Activated T-cell treated with anti-CD3 and anti-CD28 coated beads, Interleukin-2, amount 50 U/mL, for 72 hours (primary cell): ENCODE measurements around the gene FIS1. TPM values are rescaled to one million over a fixed set of nuclear protein-coding genes. Genes with fewer than 3 reads are reported as not detected.

Experiments
- ATAC-seq, 2 donors: fragments of 150-1000 bp; cut with Tn5 transposase; replicated peaks in 1 of 2; 2 replicates each; pipeline ENCODE4 v1.10.0; 2021; ENCODE audit warnings: moderate library complexity in 2 of 2, mild to moderate bottlenecking in 1 of 2
- DNase-seq, 2 donors: peaks; one replicate each; pipeline ENCODE4 v3.0.0; 2021 to 2022; ENCODE audit warnings: mixed read lengths in 1 of 2
- H3K27ac Mint-ChIP-seq: one replicate; pipeline ENCODE4 v1.8.0; 2022; ENCODE audit warnings: mild to moderate bottlenecking, moderate library complexity, mixed read lengths
- H3K27me3 Mint-ChIP-seq: one replicate; pipeline ENCODE4 v1.8.0; 2022; ENCODE audit warnings: low read depth, mixed read lengths
- H3K36me3 Mint-ChIP-seq, 2 donors: one replicate each; pipeline ENCODE4 v1.8.0; 2022; ENCODE audit warnings: mixed read lengths in 2 of 2, mild to moderate bottlenecking in 1 of 2; ENCODE audit not compliant: insufficient read depth in 2 of 2
- H3K4me1 Mint-ChIP-seq: one replicate; pipeline ENCODE4 v1.8.0; 2022; ENCODE audit warnings: low read depth, mixed read lengths
- H3K4me3 Mint-ChIP-seq, 2 donors: one replicate each; pipeline ENCODE4 v1.8.0; 2022; ENCODE audit warnings: mild to moderate bottlenecking in 2 of 2, mixed read lengths in 2 of 2, moderate library complexity in 2 of 2
- H3K9me3 Mint-ChIP-seq, 2 donors: one replicate each; pipeline ENCODE4 v1.8.0; 2022; ENCODE audit warnings: mixed read lengths in 2 of 2
- total RNA-seq, 2 donors: library from RNA; stranded (reverse); gene quantifications; one replicate each; pipeline ENCODE4 v1.2.3, GENCODE V29; 2022

FIS1 gene
- total RNA-seq, 2 donors from 2014 or later: 78.4 to 87.2 TPM

- H3K4me1 Mint-ChIP-seq: peaks cover 40% of the 10 kb centered on the region
- H3K36me3 Mint-ChIP-seq: peaks cover 8 to 10% of the 10 kb centered on the region in 2 donors
- DNase-seq: no peak
- H3K27ac Mint-ChIP-seq: no peak overlapping the region
- no peaks in the 10 kb centered on the region for H3K27me3 Mint-ChIP-seq
- no peaks in the 10 kb centered on the region for H3K9me3 Mint-ChIP-seq
- H3K4me3 Mint-ChIP-seq: no peak overlapping the region
- ATAC-seq: no peak
These were observed 3.4 kb upstream of the FIS1 start for GRCh38 chr7:101248276-101248675.

GRCh38 chr7:101245147-101245668, 327 bp upstream of the FIS1 start:
- H3K4me3 Mint-ChIP-seq: peak overlapping the region; percentile 98 to 99
- ATAC-seq: no peak
- DNase-seq: no peak
- H3K27me3 Mint-ChIP-seq: no peaks in the 10 kb centered on the region
- peaks cover 36% of the 10 kb centered on the region for H3K4me1 Mint-ChIP-seq
- H3K36me3 Mint-ChIP-seq: peaks cover 4 to 5% of the 10 kb centered on the region in 2 donors
- H3K27ac Mint-ChIP-seq: peak overlapping the region; percentile 97
- no peaks in the 10 kb centered on the region for H3K9me3 Mint-ChIP-seq

- Mint-ChIP-seq H3K27me3 (no peaks in the 10 kb centered on the region), H3K9me3 (no peaks in the 10 kb centered on the region), H3K36me3 (peaks cover 4 to 5% of the 10 kb centered on the region in 2 donors), H3K27ac (peak overlapping the region; percentile 97), H3K4me1 (peaks cover 30% of the 10 kb centered on the region), H3K4me3 (peak overlapping the region; percentile 98 to 99)
- DNase-seq (peak in 1 of 2 donors; percentile 8), ATAC-seq (no peak)
These were observed 1.1 kb downstream of the FIS1 start for GRCh38 chr7:101243646-101244374.

- H3K4me1 Mint-ChIP-seq: peaks cover 25% of the 10 kb centered on the region
- no peaks in the 10 kb centered on the region for H3K27me3 Mint-ChIP-seq
- ATAC-seq (no peak), DNase-seq (no peak)
- H3K9me3 Mint-ChIP-seq: no peaks in the 10 kb centered on the region
- no peak overlapping the region for H3K4me3 Mint-ChIP-seq
- H3K27ac Mint-ChIP-seq: no peak overlapping the region
- peaks cover 2 to 5% of the 10 kb centered on the region in 2 donors for H3K36me3 Mint-ChIP-seq
These were observed 3.2 kb downstream of the FIS1 start for GRCh38 chr7:101241443-101242349.

GRCh38 chr7:101241015-101241363, 3.9 kb downstream of the FIS1 start:
- Mint-ChIP-seq H3K4me3 (no peak overlapping the region), H3K9me3 (no peaks in the 10 kb centered on the region), H3K4me1 (peaks cover 25% of the 10 kb centered on the region), H3K27ac (no peak overlapping the region), H3K36me3 (peaks cover 2 to 5% of the 10 kb centered on the region in 2 donors), H3K27me3 (no peaks in the 10 kb centered on the region)
- ATAC-seq (no peak), DNase-seq (no peak)

- no peaks in the 10 kb centered on the region for H3K9me3 Mint-ChIP-seq
- peaks cover 20% of the 10 kb centered on the region for H3K4me1 Mint-ChIP-seq
- no peak overlapping the region for H3K4me3 Mint-ChIP-seq
- no peak overlapping the region for H3K27ac Mint-ChIP-seq
- DNase-seq (no peak), ATAC-seq (no peak)
- peaks cover 0 to 2% of the 10 kb centered on the region in 2 donors for H3K36me3 Mint-ChIP-seq
- H3K27me3 Mint-ChIP-seq: no peaks in the 10 kb centered on the region
These were observed 4.5 kb downstream of the FIS1 start for GRCh38 chr7:101240226-101241014.

GRCh38 chr7:101239951-101240220, 5.0 kb downstream of the FIS1 start:
- ATAC-seq: no peak
- DNase-seq: no peak
- Mint-ChIP-seq H3K27me3 (no peaks in the 10 kb centered on the region), H3K4me1 (peaks cover 14% of the 10 kb centered on the region), H3K27ac (no peak overlapping the region), H3K4me3 (no peak overlapping the region), H3K9me3 (no peaks in the 10 kb centered on the region), H3K36me3 (peaks cover 0 to 2% of the 10 kb centered on the region in 2 donors)

- H3K36me3 Mint-ChIP-seq: peaks cover 0 to 2% of the 10 kb centered on the region in 2 donors
- no peak overlapping the region for H3K27ac Mint-ChIP-seq
- no peak for ATAC-seq
- DNase-seq: no peak
- no peak overlapping the region for H3K4me3 Mint-ChIP-seq
- H3K27me3 Mint-ChIP-seq: no peaks in the 10 kb centered on the region
- no peaks in the 10 kb centered on the region for H3K9me3 Mint-ChIP-seq
- H3K4me1 Mint-ChIP-seq: peaks cover 14% of the 10 kb centered on the region
These were observed 5.5 kb downstream of the FIS1 start for GRCh38 chr7:101239191-101239950.

GRCh38 chr7:101238226-101239182, 6.4 kb downstream of the FIS1 start:
- Mint-ChIP-seq H3K4me1 (peaks cover 9% of the 10 kb centered on the region), H3K27me3 (no peaks in the 10 kb centered on the region), H3K9me3 (no peaks in the 10 kb centered on the region), H3K4me3 (no peak overlapping the region), H3K27ac (no peak overlapping the region), H3K36me3 (peaks cover 0 to 2% of the 10 kb centered on the region in 2 donors)
- ATAC-seq (no peak), DNase-seq (no peak)

- ATAC-seq: no peak
- DNase-seq: no peak
- H3K4me1 Mint-ChIP-seq: no peaks in the 10 kb centered on the region
- no peaks in the 10 kb centered on the region for H3K9me3 Mint-ChIP-seq
- H3K27me3 Mint-ChIP-seq: no peaks in the 10 kb centered on the region
- H3K4me3 Mint-ChIP-seq: no peak within 1 kb of the TSS
- no peak within 1 kb of the TSS for H3K27ac Mint-ChIP-seq
- H3K36me3 Mint-ChIP-seq: peaks cover 0 to 2% of the 10 kb centered on the region in 2 donors
These were observed 7.4 kb downstream of the FIS1 start, which contains the start of gene CLDN15 for GRCh38 chr7:101237206-101238067. Gene CLDN15, minus strand, starts transcription at chr7:101237802. Its CDS starts 221 bp downstream, at chr7:101237581.

GRCh38 chr7:101236292-101236835, 8.5 kb downstream of the FIS1 start:
- Mint-ChIP-seq H3K4me1 (no peaks in the 10 kb centered on the region), H3K36me3 (peaks cover 0 to 3% of the 10 kb centered on the region in 2 donors), H3K4me3 (no peak overlapping the region), H3K27ac (no peak overlapping the region), H3K9me3 (no peaks in the 10 kb centered on the region), H3K27me3 (no peaks in the 10 kb centered on the region)
- no peak for DNase-seq
- no peak for ATAC-seq
